Measurements from ENCODE around the gene TAF3.

DNA sequence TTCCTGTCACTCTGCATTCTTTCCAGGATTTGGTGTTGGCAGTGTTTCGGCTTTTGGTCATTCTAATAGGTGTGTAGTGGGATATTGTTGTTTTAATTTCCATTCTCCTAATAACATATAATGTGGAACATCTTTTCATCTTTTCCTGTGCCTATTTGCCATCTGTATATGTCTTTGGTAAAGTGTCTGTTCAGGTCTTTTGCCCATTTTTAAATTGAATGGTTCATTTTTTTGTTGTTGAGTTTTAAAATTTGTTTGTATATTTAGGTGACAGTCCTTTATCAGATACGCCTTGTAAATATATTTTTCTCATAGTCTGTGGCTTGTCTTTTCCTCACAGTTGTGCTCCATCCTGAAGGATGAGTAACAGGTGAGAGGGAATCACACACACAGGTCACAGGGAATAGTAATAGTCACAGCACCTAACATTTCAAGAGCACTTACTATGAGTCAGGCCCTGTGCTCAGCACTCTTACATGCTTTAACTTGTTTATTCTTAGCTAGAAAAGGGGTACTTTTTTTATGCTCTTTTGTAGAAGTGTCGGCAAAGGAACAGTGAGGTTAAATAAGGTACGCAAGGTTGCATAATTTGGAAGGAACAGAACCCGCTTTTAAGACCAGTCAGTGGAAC is 119.1 kb downstream of the TAF3 start:
- TF ChIP-seq, protein P1, sequence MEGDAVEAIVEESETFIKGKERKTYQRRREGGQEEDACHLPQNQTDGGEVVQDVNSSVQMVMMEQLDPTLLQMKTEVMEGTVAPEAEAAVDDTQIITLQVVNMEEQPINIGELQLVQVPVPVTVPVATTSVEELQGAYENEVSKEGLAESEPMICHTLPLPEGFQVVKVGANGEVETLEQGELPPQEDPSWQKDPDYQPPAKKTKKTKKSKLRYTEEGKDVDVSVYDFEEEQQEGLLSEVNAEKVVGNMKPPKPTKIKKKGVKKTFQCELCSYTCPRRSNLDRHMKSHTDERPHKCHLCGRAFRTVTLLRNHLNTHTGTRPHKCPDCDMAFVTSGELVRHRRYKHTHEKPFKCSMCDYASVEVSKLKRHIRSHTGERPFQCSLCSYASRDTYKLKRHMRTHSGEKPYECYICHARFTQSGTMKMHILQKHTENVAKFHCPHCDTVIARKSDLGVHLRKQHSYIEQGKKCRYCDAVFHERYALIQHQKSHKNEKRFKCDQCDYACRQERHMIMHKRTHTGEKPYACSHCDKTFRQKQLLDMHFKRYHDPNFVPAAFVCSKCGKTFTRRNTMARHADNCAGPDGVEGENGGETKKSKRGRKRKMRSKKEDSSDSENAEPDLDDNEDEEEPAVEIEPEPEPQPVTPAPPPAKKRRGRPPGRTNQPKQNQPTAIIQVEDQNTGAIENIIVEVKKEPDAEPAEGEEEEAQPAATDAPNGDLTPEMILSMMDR (optimal IDR thresholded peaks at IDR 0.05 in 1 of 3, IDR thresholded peaks at IDR 0.05 in 1 of 3, conservative IDR thresholded peaks at IDR 0.05 in 1 of 3; ENCODE audit: extremely low read depth in 1 of 3, insufficient read depth in 2 of 3, low read length in 3 of 3) = no peak
- no peak for TF ChIP-seq EZH2 (IDR thresholded peaks at IDR 0.05; ENCODE audit: low read length)

All from keratinocyte (primary cell).